ENCODE data around the gene LSAMP. TPM values are rescaled to one million over a fixed set of nuclear protein-coding genes. Genes with fewer than 3 reads are reported as not detected.

The LSAMP gene
- total and polyA plus RNA-seq, 9 of the 15 experiments (the other 6 are each of a cell fraction or from before 2014, with no cell fraction given), result 0.09 to 0.11 TPM; not detected in 7

GRCh38 chr3:116314476-116314875, 130.8 kb downstream of the LSAMP start (continued):
- TF ChIP-seq PKNOX1 (IDR thresholded peaks at IDR 0.05), result peak; percentile 9; the same call in 1 of the 2 replicates
- TF ChIP-seq ZNF592 (IDR thresholded peaks at IDR 0.05), result no peak
- TF ChIP-seq ZBTB17 (CRISPR knock-in tag; IDR thresholded peaks at IDR 0.05), result no peak
- 0 out of 2 replicates have a peak, but pooled peaks have one; percentile 15 for TF ChIP-seq CREM (IDR thresholded peaks at IDR 0.05; ENCODE audit: low read depth)
- peak; percentile 54; the same call in 1 of the 2 replicates for TF ChIP-seq CBFA2T3 (IDR thresholded peaks at IDR 0.05)
- no peak for TF ChIP-seq ZNF830 (CRISPR knock-in tag; IDR thresholded peaks at IDR 0.05)
- TF ChIP-seq CBX2 (IDR thresholded peaks at IDR 0.05; ENCODE audit: insufficient read depth, low read length, poor library complexity, severe bottlenecking), result no peak
- no peak for TF ChIP-seq TCFL5 (CRISPR knock-in tag; conservative IDR thresholded peaks at IDR 0.05)
- TF ChIP-seq SMC3 (conservative IDR thresholded peaks at IDR 0.05; ENCODE audit: insufficient read depth, low read depth, low read length), result no peak
- peak in 1 of 2 experiments; percentile 70; a peak in 1 of 4 replicates for TF ChIP-seq TBL1XR1 (IDR thresholded peaks at IDR 0.05; ENCODE audit: low read length in 2 of 2)
- 0 out of 2 replicates have a peak, but pooled peaks have one; percentile 29 for TF ChIP-seq ATF7 (IDR thresholded peaks at IDR 0.05)
- no peak for TF ChIP-seq KAT7 (CRISPR knock-in tag; IDR thresholded peaks at IDR 0.05; ENCODE audit: borderline replicate concordance)
- peak; percentile 38; the same call in 1 of the 2 replicates for TF ChIP-seq NCOR1 (IDR thresholded peaks at IDR 0.05)
- TF ChIP-seq HDAC3 (IDR thresholded peaks at IDR 0.05; ENCODE audit: borderline replicate concordance, partially characterized antibody), result peak; percentile 44
- TF ChIP-seq EP300 (IDR thresholded peaks at IDR 0.05; ENCODE audit: low read length), result peak; percentile 62
- peak; percentile 56; the same call in 1 of the 2 replicates for TF ChIP-seq DPF2 (IDR thresholded peaks at IDR 0.05)
- no peak for TF ChIP-seq RBBP5 (IDR thresholded peaks at IDR 0.05; ENCODE audit: borderline replicate concordance, insufficient read depth, low read length, poor library complexity, severe bottlenecking)
- no peak for TF ChIP-seq TFE3 (CRISPR knock-in tag; IDR thresholded peaks at IDR 0.05)
- peak in 1 of 2 experiments; percentile 17; a peak in 1 of 4 replicates for TF ChIP-seq TRIM24 (IDR thresholded peaks at IDR 0.05)
- peak; percentile 84 for TF ChIP-seq MEIS2 (IDR thresholded peaks at IDR 0.05; ENCODE audit: partially characterized antibody)
- no peak for TF ChIP-seq ZFP36 (IDR thresholded peaks at IDR 0.05; ENCODE audit: low read depth, low read length, partially characterized antibody)
- peak; percentile 64 for TF ChIP-seq SMARCA4 (IDR thresholded peaks at IDR 0.05)
- peak; percentile 54 for TF ChIP-seq TCF3 (CRISPR knock-in tag; IDR thresholded peaks at IDR 0.05)
- TF ChIP-seq ESRRA (IDR thresholded peaks at IDR 0.05; ENCODE audit: borderline replicate concordance, low read depth), result no peak
- TF ChIP-seq PML (IDR thresholded peaks at IDR 0.05; ENCODE audit: low read length), result peak; percentile 37; the same call in 1 of the 2 replicates
